ENCODE data around the gene PDE6A. TPM values are rescaled to one million over a fixed set of nuclear protein-coding genes. Genes with fewer than 3 reads are reported as not detected.

PDE6A gene
- total and polyA plus RNA-seq, 2 of the 8 experiments (the other 6 are each of a cell fraction or from before 2014, with no cell fraction given): not detected

DNA sequence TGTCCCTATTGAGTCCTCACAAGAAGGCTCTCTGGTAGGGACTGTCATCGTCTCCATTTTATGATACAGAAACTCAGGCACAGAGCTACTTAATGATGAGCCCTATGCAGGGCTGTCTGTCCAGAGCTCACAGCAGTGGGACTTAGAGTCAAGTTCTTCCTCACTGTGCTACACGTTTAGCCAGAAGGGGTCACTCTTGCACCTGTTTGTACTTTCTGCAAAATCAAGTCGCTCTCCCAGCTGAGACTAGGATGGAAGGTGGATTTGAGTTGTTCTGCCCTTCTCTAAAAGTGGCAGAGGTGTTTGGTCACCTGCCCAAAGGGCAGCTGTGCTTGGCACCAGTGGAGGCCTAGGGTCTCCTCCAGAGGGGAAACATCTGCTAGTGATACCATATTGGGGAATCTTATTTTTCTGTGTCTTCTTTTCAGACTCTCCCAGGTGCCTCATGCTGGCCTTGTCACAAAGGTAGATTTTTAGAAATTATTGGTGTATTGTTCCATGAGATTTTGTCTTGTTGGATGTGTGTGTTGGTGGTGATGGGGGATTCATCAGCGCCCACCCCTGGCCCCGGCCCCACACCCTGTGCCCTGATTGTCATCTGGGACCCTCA is 110.2 kb downstream of the PDE6A start:
- Histone ChIP-seq H3K27me3 (replicated peaks in 1 of 4; ENCODE audit: control insufficient read depth in 3 of 4, extremely low read depth in 1 of 4, insufficient read depth in 3 of 4, low read length in 3 of 4) (no peaks in the 10 kb centered on the region), H3K9ac (replicated peaks in 1 of 4; ENCODE audit: extremely low read depth in 1 of 4, low read depth in 3 of 4, low read length in 3 of 4) (no peak overlapping the region), H2BK120ac (replicated peaks; ENCODE audit: low read depth, low read length) (no peak overlapping the region), H3K4me3 (ENCODE audit: extremely low read depth in 1 of 4, insufficient read depth in 2 of 4, low read depth in 3 of 4, low read length in 4 of 4) (no peak overlapping the region), H2BK5ac (ENCODE audit: low read depth, low read length) (no peak overlapping the region), H3K9me3 (ENCODE audit: insufficient read depth in 2 of 2, low read depth in 1 of 2, low read length in 1 of 2) (no peaks in the 10 kb centered on the region), H3K56ac (replicated peaks; ENCODE audit: insufficient read length, low read depth, low read length) (no peak overlapping the region), H2BK12ac (ENCODE audit: low read depth, low read length) (no peak overlapping the region), H3K36me3 (ENCODE audit: control insufficient read depth in 2 of 4, insufficient read depth in 4 of 4, low read length in 3 of 4) (peaks cover 0 to 2% (median 0%) of the 10 kb centered on the region in 4 experiments; a peak in 1 of 8 replicates), H4K5ac (ENCODE audit: insufficient read length, low read depth, low read length) (no peak overlapping the region), H2AK5ac (ENCODE audit: low read depth, low read length) (no peak overlapping the region), H4K8ac (ENCODE audit: extremely low read depth, insufficient read depth, low read length) (no peak overlapping the region), H3K18ac (ENCODE audit: extremely low read depth, low read length) (no peak overlapping the region), H3K79me2 (ENCODE audit: control insufficient read depth in 1 of 2, insufficient read depth in 2 of 2, low read length in 2 of 2) (no peaks in the 10 kb centered on the region), H3K14ac (ENCODE audit: insufficient read length) (no peak overlapping the region), H2BK20ac (ENCODE audit: low read length) (no peak overlapping the region), H2BK15ac (ENCODE audit: low read length) (no peak overlapping the region), H3K4me2 (ENCODE audit: insufficient read depth in 1 of 2, low read depth in 2 of 2, low read length in 2 of 2) (no peak overlapping the region), H3K23ac (ENCODE audit: insufficient read length) (no peak overlapping the region), H4K91ac (replicated peaks; ENCODE audit: insufficient read length, low read length) (no peak overlapping the region), H3K27ac (ENCODE audit: low read depth, low read length) (no peak overlapping the region), H4K20me1 (replicated peaks in 1 of 2; ENCODE audit: control insufficient read depth in 1 of 2, insufficient read depth in 2 of 2, low read length in 2 of 2) (no peaks in the 10 kb centered on the region), H3K4me1 (replicated peaks in 1 of 4; ENCODE audit: control insufficient read depth in 3 of 4, insufficient read depth in 4 of 4, low read length in 3 of 4) (no peaks in the 10 kb centered on the region), H3K23me2 (ENCODE audit: low read depth, low read length) (no peaks in the 10 kb centered on the region), H3K4ac (replicated peaks; ENCODE audit: insufficient read length, low read depth, low read length) (no peak overlapping the region), H3K79me1 (ENCODE audit: low read depth, low read length) (no peaks in the 10 kb centered on the region), H2AFZ (ENCODE audit: low read length) (no peak overlapping the region)
- ChIA-PET POLR2A (ENCODE audit: partially characterized antibody) (interaction anchor here (0.7 kb wide), 1 partner anchor 13 kb away, joined by 3 read pairs; no protein-coding TSS in a partner anchor), CTCF (ENCODE audit: partially characterized antibody) (interaction anchor here (0.6 to 68.7 kb wide), 53 partner anchors 11 to 1236 kb away, joined by 3 to 1740 read pairs (median 4); partner anchors contain the start of gene SLC26A2)
- FAIRE-seq (peak; percentile 93), DNase-seq (ENCODE audit: low read depth in 1 of 2, low spot score in 2 of 2) (peak; percentile 25 to 58)
- 61% methylated on average over 5 of the region's 5 CpGs; no CpG with 5 or more reads in 1 of the 2 experiments for WGBS, 2 experiments (ENCODE audit: extremely low coverage in 1 of 2, insufficient coverage in 1 of 2, insufficient read length in 1 of 2, insufficient replicate concordance in 2 of 2, low coverage in 1 of 2, low lambda C conversion rate in 2 of 2, missing lambda C conversion rate in 1 of 2)
- TF ChIP-seq ZNF274 (IDR thresholded peaks at IDR 0.05; ENCODE audit: borderline replicate concordance, extremely low read depth, low read length) (no peak), RAD21 (IDR thresholded peaks at IDR 0.05 in 1 of 2, conservative IDR thresholded peaks at IDR 0.05 in 1 of 2; ENCODE audit: low read depth in 2 of 2, low read length in 2 of 2) (peak; percentile 79), EZH2 (IDR thresholded peaks at IDR 0.05; ENCODE audit: low read depth, low read length, severe bottlenecking) (no peak), CEBPB (IDR thresholded peaks at IDR 0.05; ENCODE audit: low read depth, low read length) (no peak), CHD2 (IDR thresholded peaks at IDR 0.05; ENCODE audit: low read length) (no peak), SUZ12 (IDR thresholded peaks at IDR 0.05; ENCODE audit: low read length) (no peak), SP2 (IDR thresholded peaks at IDR 0.05; ENCODE audit: low read length) (no peak), BCL11A (IDR thresholded peaks at IDR 0.05; ENCODE audit: low read depth in 2 of 2, low read length in 2 of 2) (no peak), MAFK (IDR thresholded peaks at IDR 0.05; ENCODE audit: low read depth, low read length) (no peak)
- TF ChIP-seq, protein P1, sequence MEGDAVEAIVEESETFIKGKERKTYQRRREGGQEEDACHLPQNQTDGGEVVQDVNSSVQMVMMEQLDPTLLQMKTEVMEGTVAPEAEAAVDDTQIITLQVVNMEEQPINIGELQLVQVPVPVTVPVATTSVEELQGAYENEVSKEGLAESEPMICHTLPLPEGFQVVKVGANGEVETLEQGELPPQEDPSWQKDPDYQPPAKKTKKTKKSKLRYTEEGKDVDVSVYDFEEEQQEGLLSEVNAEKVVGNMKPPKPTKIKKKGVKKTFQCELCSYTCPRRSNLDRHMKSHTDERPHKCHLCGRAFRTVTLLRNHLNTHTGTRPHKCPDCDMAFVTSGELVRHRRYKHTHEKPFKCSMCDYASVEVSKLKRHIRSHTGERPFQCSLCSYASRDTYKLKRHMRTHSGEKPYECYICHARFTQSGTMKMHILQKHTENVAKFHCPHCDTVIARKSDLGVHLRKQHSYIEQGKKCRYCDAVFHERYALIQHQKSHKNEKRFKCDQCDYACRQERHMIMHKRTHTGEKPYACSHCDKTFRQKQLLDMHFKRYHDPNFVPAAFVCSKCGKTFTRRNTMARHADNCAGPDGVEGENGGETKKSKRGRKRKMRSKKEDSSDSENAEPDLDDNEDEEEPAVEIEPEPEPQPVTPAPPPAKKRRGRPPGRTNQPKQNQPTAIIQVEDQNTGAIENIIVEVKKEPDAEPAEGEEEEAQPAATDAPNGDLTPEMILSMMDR (IDR thresholded peaks at IDR 0.05; ENCODE audit: control extremely low read depth in 1 of 3, insufficient read depth in 1 of 3, low read depth in 1 of 3, low read length in 3 of 3): peak; percentile 35 to 91 (median 73)
